GM19463 (cell line): Measurements from ENCODE around the gene STARD3NL.
"Not testable (repeated sequence)": the region's sequence is repeated elsewhere in the genome, so short reads cannot be mapped to it uniquely, and the experiment has no call there.

Source experiments
- ATAC-seq: cut with Tn5 transposase; IDR thresholded peaks from one replicate; pipeline ENCODE4 v1.9.1; 2021; ENCODE audit warnings: mild to moderate bottlenecking, moderate library complexity; ENCODE audit not compliant: unreplicated experiment

STARD3NL gene

GRCh38 chr7:38178004-38178694 lies at the start of gene STARD3NL:
STARD3NL (plus strand) TSS chr7:38178245; CDS start chr7:38207505, 29,260 bp downstream.
- ATAC-seq, result peak; percentile 98

- no peak for ATAC-seq
These were observed 48.9 kb upstream of the STARD3NL start for GRCh38 chr7:38129162-38129561.

- ATAC-seq, result no peak
These were observed 48.5 kb upstream of the STARD3NL start for GRCh38 chr7:38129579-38129978.

- ATAC-seq, result no peak
These were observed 39.9 kb upstream of the STARD3NL start for GRCh38 chr7:38138171-38138570.

DNA sequence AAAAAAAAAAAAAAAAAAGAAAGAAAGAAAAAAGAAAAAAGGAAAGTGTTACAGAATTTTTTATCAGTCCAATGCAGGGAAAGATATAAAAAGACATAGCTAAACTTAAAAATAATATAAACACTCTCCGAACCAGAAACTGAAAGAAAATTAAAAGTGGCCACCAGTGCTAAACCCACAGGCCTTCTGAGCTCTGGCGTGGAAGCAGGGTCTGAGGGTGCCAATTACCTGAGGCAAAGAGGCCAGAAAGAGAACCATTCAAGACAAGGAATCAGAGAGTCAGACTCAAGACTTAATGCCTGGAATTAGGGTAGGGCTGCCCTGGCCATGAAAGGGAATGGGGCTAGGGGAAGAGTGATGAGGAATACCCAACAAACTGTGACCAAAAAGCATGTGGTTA lies 36.9 kb upstream of the STARD3NL start:
- no peak for ATAC-seq

DNA sequence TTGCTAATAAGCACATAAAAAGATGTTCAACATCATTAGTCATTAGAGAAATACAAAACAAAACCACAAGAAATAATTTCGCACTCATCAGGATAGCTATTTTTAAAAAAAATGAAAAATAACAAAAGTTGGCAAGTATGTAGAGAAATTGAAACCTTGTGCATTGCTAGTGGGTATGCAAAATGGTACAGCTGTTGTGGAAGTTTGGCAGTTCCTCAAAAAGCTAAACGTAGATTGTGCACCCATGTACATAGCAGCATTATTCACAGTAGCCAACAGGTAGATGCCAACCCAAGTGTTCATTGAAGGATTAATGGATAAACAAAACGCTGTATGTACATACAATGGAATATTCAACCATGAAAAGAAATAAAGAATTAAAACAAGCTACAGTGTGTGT lies 35.3 kb upstream of the STARD3NL start:
- peak; percentile 74 for ATAC-seq

DNA sequence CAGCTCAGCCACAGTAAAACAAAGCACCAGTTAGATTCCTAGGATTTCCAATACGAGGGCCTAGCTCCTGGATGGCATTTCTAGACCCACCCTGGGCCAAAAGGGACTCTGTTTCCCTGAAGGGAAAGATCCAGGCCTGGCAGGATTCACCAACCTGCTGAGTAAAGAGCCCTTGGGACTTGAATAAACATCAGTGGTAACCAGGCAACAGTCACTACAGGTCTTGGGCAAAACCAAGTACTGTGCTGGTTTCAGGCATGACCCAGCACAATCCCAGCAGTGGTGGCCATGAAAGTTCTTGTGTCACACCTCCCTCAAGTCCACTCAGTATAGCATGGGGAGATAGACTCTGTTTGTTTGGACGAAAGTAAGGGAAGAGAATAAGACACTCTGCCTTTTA lies 31.0 kb upstream of the STARD3NL start:
- no peak for ATAC-seq

DNA sequence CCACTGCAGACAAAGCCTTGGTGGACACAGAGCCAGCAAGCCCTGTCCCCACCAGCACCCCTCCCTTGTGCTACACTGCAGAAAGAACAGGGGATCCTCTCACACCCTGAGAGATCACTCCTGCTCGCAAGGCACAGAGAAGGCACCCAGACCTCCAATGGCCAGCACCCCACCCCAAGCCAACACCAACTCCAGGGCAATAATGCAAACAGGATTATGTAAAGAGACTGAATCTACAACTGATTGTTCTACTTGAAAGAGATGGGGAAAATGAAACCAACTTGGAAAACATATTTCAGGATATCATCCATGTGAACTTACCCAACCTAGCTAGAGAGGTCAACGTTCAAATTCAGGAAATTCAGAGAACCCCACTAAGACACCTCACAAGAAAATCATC lies 26.5 kb upstream of the STARD3NL start:
- no peak for ATAC-seq

DNA sequence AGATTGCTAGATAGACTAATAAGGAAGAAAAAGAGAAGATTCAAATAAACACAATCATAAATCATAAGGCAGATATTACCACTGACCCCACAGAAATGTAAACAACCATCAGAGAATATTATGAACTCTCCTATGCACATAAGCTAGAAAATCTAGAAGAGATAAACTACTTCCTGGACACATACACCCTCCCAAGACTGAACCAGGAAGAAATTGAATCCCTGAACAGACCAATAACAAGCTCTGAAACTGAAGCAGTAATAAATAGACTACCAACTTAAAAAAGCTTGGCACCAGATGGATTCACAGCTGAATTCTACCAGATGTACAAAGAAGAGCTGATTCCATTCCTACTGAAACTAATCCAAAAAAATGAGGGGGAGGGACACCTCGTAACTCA lies 24.5 kb upstream of the STARD3NL start:
- no peak for ATAC-seq

- no peak for ATAC-seq
These were observed 23.8 kb upstream of the STARD3NL start for GRCh38 chr7:38154278-38154677.

- no peak for ATAC-seq
These were observed 18.0 kb upstream of the STARD3NL start for GRCh38 chr7:38160003-38160571.

GRCh38 chr7:38162036-38162435 lies 16.0 kb upstream of the STARD3NL start:
- ATAC-seq, result no peak

DNA sequence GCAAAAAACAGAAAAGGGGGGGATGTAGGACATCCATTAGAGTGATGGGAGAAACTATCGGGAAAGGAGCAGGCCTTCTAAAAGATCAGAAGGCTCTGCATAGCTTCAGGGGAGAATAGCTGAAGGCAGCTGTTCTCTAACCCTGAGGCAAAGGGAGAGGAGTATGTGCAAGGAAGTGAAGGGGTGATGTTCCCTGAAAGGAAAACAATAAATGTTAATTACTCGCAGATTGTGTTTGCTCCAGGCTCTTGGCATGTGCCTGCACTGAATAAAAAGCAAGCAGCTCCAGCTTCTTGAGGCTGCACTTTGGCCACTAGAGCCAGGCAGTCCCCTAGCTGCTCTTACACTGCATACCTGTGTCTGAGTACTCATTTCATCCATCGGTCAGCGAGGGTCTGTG lies 14.4 kb upstream of the STARD3NL start:
- ATAC-seq, result no peak

DNA sequence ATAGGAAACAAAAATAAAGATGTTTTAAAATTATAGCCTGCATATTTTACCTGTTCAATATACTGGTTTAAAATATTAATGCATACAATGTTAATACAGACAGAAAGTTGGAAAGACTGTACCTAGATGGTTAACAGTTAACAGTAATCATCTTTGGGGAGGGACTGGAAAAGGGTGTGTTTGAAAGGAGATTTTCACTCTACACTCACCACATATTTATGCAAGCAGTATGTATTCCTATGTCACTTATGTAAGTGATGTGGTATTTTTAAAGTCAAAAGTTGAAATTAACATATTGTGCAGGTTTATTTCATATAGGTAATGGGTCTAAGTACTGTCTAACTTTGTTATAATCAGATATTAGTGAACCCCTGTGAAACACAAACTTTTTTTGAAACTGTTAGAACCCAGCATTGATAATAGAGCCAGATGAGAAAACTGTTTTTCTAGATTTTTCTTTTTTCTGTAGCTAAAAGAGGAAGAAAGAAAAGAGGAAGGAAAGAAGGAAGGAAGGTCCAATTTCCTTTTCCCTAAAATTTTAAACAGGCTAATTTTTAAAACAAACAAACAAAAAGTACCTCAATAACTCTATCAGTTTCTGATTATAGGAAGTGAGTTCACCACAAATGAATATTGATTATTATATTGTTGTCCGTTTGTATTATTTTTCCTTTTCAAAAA lies 9.0 kb upstream of the STARD3NL start:
- ATAC-seq, result no peak

DNA sequence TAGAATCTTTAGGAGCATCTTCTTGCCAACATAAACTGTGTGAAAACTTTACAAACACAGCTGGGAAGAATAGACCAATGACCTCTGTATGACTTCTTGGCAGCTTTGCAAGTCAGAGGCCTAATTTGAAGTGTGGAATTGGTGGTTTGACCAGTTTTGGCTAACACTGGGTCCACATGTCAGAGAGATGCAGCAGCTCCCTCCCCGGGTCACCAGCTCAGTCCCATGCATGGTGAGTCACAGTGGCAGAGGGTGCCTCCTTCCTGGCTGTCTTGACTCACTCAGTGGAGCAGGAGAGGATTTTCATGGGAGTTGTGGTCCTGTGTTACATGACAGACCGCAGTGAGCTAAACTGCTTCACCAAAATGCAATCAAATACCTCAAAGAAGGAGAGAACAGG lies 8.2 kb upstream of the STARD3NL start:
- peak; percentile 82 for ATAC-seq

GRCh38 chr7:38171623-38172391 lies 6.2 kb upstream of the STARD3NL start:
- ATAC-seq, result peak; percentile 47

DNA sequence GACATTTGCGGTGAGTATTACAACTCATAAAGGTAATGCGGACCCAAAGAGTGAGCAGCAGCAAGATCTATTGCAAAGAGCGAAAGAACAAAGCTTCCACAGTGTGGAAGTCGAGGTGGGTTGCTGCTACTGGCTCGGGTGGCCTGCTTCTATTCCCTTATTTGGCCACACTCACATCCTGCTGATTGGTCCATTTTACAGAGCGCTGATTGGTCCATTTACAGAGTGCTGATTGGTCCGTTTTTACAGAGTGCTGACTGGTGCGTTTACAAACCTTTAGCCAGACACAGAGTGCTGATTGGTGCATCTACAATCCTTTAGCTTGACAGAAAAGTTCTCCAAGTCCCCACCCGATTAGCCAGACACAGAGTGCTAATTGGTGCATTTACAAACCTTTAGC lies 2.5 kb upstream of the STARD3NL start:
- not testable (repeated sequence) for ATAC-seq

DNA sequence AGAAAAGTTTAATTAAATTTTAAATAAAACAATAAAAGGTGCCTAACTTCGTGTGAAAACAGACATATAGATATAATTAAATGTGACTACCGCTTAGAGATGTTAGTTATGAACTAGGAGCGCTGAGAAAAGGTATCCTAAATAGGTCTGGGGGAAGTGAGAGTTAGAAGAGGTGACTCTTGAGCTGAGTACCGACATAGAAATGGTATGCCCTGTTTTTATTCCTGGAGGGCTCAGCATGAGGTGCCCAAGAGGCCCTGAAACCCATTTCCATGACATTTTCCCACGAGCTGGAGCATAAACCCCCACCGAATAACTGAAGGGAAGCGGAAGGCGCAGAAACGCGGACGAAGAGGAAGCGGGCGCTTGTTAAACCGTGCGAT lies 433 bp upstream of the STARD3NL start:
- ATAC-seq, result no peak

DNA sequence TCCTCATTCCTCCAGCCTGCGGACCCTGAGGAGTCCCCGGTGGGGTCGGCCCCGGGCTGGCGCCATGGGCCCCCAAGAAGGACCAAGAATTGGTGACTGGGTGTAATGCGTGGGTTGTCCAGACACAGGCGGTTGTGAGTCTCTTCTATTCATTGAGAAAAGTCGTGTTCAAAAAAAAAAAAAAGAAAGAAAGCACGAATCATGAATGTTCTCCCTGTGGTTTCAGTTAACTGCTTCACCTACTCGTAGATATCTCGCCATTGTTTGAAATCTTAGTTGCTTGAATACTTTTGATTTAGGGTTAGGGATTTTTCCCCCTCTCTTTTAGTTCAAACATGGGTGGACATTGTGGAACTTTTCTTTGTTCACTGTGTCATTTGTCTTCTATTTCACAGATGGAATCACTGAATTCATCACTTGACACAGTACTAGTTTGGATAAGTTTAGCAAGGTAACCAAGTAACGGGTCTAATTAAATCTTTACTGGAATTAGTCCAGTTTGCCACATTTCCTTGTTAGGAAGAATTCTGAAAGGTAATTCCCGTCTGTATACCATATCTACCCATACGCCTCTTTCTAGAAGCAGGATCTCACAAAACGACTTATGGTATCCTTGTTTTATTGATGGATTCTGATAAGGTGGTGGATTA lies 775 bp downstream of the STARD3NL start:
- peak; percentile 13 for ATAC-seq

DNA sequence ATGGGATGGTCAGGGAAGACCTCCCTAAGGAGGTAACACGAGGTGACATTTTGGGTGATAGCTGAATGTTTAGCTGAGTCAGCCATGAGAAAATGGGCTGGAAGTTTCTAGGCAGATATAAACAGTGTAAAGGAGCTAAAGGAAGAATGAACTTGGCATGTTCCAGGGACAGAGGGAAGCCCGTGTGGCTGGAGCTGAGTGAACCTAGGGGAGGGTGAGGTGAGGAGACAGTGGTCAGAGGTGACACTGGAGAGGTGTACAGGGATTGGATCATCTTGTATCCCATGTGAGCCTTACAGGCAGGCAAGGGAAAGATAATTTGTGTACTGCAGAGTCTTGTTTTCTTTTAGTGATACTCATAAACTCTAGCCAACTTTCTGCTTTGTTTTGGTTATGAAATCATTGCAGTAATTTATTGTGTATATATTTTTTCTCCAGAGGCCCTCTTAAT lies 1.8 kb downstream of the STARD3NL start:
- no peak for ATAC-seq

DNA sequence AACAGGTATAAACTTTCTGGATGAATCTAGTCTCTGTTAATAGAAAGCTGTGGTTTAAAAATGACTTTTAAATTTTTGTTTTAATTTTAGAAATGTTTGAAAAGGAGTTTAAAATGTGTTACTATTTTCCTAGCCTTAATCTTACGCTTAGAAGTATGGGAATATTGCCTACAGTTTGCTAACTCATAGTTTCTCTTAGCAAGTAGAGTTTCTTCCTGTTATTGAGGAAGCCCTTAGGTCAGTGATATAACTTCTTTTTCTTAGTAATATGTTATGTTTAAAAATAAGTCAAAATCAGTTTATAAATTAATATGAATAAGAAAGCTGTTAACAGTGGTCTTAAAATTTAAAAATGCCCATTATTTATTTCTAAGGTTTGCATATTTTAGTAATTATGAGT lies 3.1 kb downstream of the STARD3NL start:
- ATAC-seq, result no peak
